Duodenal mucosa (tissue), 2 donors: Measurements from ENCODE around the gene ZFAND4.
"Not testable (repeated sequence)": the region's sequence is repeated elsewhere in the genome, so short reads cannot be mapped to it uniquely, and the experiment has no call there.

Source experiments
- H3K27ac ChIP-seq: one replicate; pipeline ENCODE4 v1.7.0; 2013; ENCODE audit warnings: low read depth, low read length
- H3K27me3 ChIP-seq, 2 donors: one replicate each; pipeline ENCODE4 v1.7.0; 2013; ENCODE audit warnings: low read length in 2 of 2, control low read depth in 1 of 2; ENCODE audit not compliant: insufficient read depth in 2 of 2, control insufficient read depth in 1 of 2
- H3K36me3 ChIP-seq, 2 donors: one replicate each; pipeline ENCODE4 v1.7.0; 2013; ENCODE audit warnings: low read length in 2 of 2, control low read depth in 1 of 2; ENCODE audit not compliant: insufficient read depth in 2 of 2, control insufficient read depth in 1 of 2
- H3K4me1 ChIP-seq, 2 donors: one replicate each; pipeline ENCODE4 v1.7.0; 2013; ENCODE audit warnings: low read length in 2 of 2, control low read depth in 1 of 2; ENCODE audit not compliant: insufficient read depth in 2 of 2, control insufficient read depth in 1 of 2
- H3K4me3 ChIP-seq, 2 donors: one replicate each; pipeline ENCODE4 v1.7.0; 2013; ENCODE audit warnings: low read length in 2 of 2, low read depth in 1 of 2
- H3K9ac ChIP-seq, 2 donors: one replicate each; pipeline ENCODE4 v1.7.0; 2013; ENCODE audit warnings: low read length in 2 of 2, low read depth in 1 of 2
- H3K9me3 ChIP-seq, 2 donors: one replicate each; pipeline ENCODE4 v1.7.0; 2013; ENCODE audit warnings: low read length in 2 of 2, control low read depth in 1 of 2; ENCODE audit not compliant: control insufficient read depth in 1 of 2

Gene ZFAND4

GRCh38 chr10:45669897-45670296 is 2.7 kb downstream of the ZFAND4 start:
- not testable (repeated sequence) for H3K27ac ChIP-seq, H3K4me3 ChIP-seq, H3K9me3 ChIP-seq, H3K36me3 ChIP-seq, H3K4me1 ChIP-seq, H3K9ac ChIP-seq, H3K27me3 ChIP-seq

DNA sequence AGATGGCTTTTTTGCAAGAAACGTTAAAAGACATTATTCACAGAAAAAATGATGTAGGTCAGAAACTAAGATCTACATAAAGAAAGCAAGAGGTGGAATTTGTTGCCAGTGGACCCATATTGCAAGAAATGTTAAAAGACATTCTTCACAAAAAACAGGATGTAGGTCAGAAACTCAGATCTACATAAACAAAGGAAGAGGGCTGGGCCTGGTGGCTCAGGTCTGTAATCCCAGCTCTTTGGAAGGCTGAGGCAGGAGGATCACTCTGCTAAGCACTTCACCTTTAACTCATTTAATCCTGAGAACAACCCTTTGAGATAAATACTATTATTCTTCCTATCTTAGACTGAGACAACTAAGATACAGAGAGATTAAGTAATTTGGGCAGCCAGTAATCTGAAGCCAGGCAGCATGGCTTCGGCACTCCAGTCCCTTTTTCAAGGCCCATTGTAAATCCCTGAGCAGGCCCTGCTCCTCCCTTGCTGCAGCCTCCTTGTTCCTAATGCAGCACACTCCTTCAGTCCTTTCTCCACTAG is 11.6 kb downstream of the ZFAND4 start:
- Histone ChIP-seq H3K4me1 (no peaks in the 10 kb centered on the region), H3K9me3 (no peaks in the 10 kb centered on the region), H3K4me3 (no peak overlapping the region), H3K27ac (no peak overlapping the region), H3K9ac (no peak overlapping the region), H3K27me3 (no peaks in the 10 kb centered on the region), H3K36me3 (peaks cover 0 to 6% of the 10 kb centered on the region in 2 donors)

- Histone ChIP-seq H3K4me1 (no peaks in the 10 kb centered on the region), H3K4me3 (no peak overlapping the region), H3K9ac (no peak overlapping the region), H3K27ac (no peak overlapping the region), H3K36me3 (peaks cover 0 to 11% of the 10 kb centered on the region in 2 donors), H3K27me3 (no peaks in the 10 kb centered on the region), H3K9me3 (no peaks in the 10 kb centered on the region)
These were observed 15.3 kb downstream of the ZFAND4 start for GRCh38 chr10:45657033-45657926.

DNA sequence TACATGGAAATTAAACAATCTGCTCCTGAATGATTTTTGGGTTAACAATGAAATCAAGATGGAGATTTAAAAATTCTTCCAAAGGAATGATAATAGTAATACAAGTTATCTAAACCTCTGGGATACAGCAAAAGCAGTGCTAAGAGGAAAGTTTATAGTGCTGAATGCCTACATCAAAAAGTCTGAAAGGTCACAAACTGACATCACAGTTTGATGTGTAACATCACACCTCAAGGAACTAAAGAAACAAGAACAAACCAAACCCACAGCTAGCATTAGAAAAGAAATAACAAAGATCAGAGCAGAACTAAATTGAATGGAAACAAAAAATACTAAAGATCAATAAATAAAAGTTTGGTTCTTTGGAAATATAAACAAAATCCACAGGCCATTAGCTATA is 17.4 kb downstream of the ZFAND4 start:
- Histone ChIP-seq H3K4me1 (no peaks in the 10 kb centered on the region), H3K36me3 (peaks cover 0 to 13% of the 10 kb centered on the region in 2 donors), H3K27me3 (no peaks in the 10 kb centered on the region), H3K9me3 (no peaks in the 10 kb centered on the region), H3K4me3 (no peak overlapping the region), H3K9ac (no peak overlapping the region), H3K27ac (no peak overlapping the region)

DNA sequence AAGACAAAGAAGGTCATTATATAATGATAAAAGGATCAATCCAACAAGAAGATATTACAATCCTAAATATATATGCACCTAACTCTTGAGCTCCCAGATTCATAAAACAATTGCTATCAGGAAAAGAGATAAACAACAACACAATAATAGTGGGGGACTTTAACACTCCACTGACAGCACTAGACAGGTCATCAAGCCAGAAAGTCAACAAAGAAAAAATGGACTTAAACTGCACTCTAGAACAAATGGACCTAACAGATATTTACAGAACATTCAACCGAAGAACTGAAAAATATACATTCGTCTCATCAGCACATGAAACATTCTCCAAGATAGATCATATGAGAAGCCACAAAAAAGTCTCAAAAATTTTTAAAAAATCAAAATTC is 17.8 kb downstream of the ZFAND4 start:
- H3K4me1 ChIP-seq, H3K9me3 ChIP-seq, H3K4me3 ChIP-seq, H3K27me3 ChIP-seq, H3K27ac ChIP-seq, H3K9ac ChIP-seq: not testable (repeated sequence)
- H3K36me3 ChIP-seq, result peaks cover 0 to 13% of the 10 kb centered on the region in 2 donors

- Histone ChIP-seq H3K9me3 (no peaks in the 10 kb centered on the region), H3K27ac (no peak overlapping the region), H3K27me3 (no peaks in the 10 kb centered on the region), H3K4me3 (no peak overlapping the region), H3K9ac (no peak overlapping the region), H3K4me1 (no peaks in the 10 kb centered on the region), H3K36me3 (peaks cover 0 to 15% of the 10 kb centered on the region in 2 donors)
These were observed 19.1 kb downstream of the ZFAND4 start for GRCh38 chr10:45653454-45653853.

- Histone ChIP-seq H3K9ac (peak overlapping the region in 1 of 2 donors; percentile 2), H3K27ac (no peak overlapping the region), H3K36me3 (peaks cover 2 to 17% of the 10 kb centered on the region in 2 donors), H3K27me3 (no peaks in the 10 kb centered on the region), H3K9me3 (no peaks in the 10 kb centered on the region), H3K4me1 (no peaks in the 10 kb centered on the region), H3K4me3 (no peak overlapping the region)
These were observed 20.1 kb downstream of the ZFAND4 start for GRCh38 chr10:45652511-45652910.

- no peak overlapping the region for H3K27ac ChIP-seq
- H3K4me1 ChIP-seq, result no peaks in the 10 kb centered on the region
- H3K27me3 ChIP-seq, result no peaks in the 10 kb centered on the region
- H3K4me3 ChIP-seq, result no peak overlapping the region
- H3K9me3 ChIP-seq, result no peaks in the 10 kb centered on the region
- H3K36me3 ChIP-seq, result peaks cover 4 to 25% of the 10 kb centered on the region in 2 donors
- H3K9ac ChIP-seq, result no peak overlapping the region
These were observed 23.3 kb downstream of the ZFAND4 start for GRCh38 chr10:45649296-45649695.

DNA sequence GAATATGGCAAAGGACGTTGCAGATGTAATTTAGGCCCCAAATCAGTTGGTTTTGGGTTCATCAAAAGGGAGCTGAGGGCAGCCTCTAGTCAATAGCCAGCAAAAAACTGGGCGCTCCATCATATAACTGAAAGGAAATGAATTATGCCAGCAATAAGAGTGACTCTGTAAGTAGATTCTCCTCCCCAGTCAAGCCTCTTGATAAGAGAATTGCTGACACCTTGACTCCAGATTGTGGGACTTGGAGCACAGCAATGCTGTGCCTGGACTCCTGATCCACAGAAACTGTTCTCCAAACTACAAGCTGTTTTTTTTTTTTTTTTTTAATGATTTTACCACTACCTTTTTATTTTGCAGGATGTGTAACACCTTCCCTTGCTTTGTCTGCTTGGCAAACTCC is 25.5 kb downstream of the ZFAND4 start:
- H3K4me3 ChIP-seq, result no peak overlapping the region
- H3K27me3 ChIP-seq, result no peaks in the 10 kb centered on the region
- peaks cover 4 to 21% of the 10 kb centered on the region in 2 donors for H3K36me3 ChIP-seq
- H3K27ac ChIP-seq, result no peak overlapping the region
- H3K9ac ChIP-seq, result no peak overlapping the region
- no peaks in the 10 kb centered on the region for H3K9me3 ChIP-seq
- no peaks in the 10 kb centered on the region for H3K4me1 ChIP-seq

DNA sequence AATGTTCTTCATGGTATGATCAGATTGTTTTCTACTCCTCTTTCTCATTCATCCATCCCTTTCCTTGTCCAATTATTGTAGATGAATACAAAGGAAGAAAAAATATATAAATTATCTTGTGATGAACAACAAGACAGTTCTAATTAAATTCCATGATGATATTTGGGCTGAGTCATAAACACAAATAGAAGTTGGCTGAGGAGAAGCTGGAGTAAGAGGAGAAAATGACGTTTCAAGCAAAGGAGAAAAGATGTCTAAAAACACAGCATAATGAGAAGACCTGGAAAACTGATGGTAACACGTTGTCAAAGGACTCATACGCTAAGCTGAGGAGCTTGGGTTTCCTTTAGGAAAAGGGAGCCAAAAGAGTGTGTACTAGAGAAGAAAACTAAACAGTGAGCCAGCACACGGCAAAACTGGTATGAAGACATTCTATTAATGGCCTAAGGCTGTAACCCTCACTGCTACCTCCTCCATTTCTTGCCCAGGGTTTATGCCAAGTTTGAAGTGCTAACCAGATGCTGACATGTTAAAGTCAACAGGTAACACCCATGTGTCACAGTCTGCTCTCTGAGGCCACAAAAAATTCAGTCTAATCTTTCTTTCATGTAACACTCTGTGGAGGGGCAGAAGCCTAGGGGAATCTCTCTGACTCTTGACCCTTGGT is 26.1 kb downstream of the ZFAND4 start:
- H3K27me3 ChIP-seq, result no peaks in the 10 kb centered on the region
- no peak overlapping the region for H3K27ac ChIP-seq
- H3K36me3 ChIP-seq, result peaks cover 4 to 21% of the 10 kb centered on the region in 2 donors
- no peak overlapping the region for H3K4me3 ChIP-seq
- no peak overlapping the region for H3K9ac ChIP-seq
- no peaks in the 10 kb centered on the region for H3K4me1 ChIP-seq
- no peaks in the 10 kb centered on the region for H3K9me3 ChIP-seq
